Embryonic facial prominence (tissue), 1 donor: Measurements from ENCODE around the gene WNT6.

ENCODE experiments used
- DNase-seq: peaks from one replicate; pipeline ENCODE4 v3.0.0-alpha.2; 2016; ENCODE audit errors: extremely low spot score

The WNT6 gene

GRCh38 chr2:218857371-218858137 lies 2.1 kb upstream of the WNT6 start:
- DNase-seq, result no peak

DNA sequence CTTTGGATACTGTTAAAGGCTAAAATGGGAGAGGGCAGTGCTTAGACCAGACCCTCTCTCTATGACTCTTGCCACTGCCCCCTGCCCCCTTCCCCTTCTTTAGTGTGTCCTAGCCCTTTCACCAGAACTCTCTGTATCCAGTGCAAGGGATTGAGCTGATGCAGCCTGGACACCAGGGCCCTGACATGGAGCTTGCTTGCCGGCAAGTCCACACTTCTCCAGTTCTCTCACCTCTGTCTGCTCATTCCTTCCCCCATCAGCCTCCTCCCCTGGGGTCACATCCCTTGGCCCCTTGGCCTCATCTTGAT lies 1.5 kb upstream of the WNT6 start:
- DNase-seq, result no peak

DNA sequence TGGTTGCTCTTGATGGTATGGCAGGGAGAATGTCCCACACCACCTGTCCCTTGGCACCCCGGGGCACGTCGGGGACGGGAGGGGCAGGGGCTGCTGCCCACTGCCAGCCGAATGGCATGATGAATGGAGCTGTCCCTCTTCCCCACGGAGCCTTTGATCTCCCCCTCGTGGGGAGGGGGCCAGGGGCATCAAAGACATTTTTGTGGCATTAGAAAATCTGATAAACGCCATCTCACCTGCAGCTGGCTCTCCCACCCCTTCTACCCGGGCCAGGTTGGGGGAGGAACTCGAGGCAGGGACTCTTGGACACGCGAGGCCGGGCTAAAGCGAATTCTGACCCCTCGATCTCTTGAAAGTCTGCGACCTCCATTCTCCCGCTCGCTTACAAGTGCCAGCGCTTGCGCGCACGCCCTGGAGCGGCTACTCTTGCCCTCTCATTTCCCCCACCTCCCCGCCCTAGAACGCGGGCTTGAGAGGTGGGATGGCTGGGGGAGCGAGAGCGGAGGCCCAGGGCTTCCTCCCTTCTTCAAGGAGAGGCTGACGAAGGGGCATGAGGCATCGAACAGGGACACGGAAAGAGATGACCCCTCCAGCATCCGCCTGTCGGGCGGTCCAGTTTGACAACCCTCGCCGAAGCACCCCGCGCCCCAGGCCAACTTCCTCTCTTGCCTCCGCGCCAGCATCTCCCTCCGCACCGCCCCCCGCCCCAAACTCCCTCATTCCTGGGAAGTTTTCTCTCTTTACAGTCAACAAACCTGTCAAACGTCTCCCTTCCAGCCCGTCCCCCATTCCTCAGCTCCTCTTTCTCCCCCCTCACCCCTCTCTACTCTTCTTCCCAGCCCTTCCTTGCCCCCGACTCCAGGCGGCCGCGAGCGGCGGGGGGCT lies 692 bp upstream of the WNT6 start:
- peak; percentile 68 for DNase-seq

GRCh38 chr2:218859988-218860831 lies 605 bp downstream of the WNT6 start:
- no peak for DNase-seq

DNA sequence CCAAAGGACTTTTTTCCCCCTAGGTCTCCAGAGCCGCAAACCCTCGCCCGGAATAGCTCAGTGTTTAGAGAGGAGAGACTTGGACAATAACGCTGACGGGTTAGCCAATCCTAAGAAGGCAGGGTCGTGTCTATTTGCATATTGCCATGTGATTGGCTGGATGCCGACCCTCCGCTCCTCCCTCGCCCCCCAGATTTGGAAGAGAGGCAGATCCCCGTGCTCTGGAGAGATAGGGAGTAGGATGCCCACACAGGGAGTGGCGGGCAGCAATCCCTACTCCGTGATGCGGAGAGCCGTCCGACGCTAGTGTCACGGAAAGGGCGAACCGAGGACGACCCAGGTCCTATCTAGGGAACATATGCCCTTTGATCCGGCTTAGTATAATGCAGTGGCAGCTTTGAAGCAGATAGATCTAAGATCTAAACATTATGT lies 1.4 kb downstream of the WNT6 start:
- no peak for DNase-seq

DNA sequence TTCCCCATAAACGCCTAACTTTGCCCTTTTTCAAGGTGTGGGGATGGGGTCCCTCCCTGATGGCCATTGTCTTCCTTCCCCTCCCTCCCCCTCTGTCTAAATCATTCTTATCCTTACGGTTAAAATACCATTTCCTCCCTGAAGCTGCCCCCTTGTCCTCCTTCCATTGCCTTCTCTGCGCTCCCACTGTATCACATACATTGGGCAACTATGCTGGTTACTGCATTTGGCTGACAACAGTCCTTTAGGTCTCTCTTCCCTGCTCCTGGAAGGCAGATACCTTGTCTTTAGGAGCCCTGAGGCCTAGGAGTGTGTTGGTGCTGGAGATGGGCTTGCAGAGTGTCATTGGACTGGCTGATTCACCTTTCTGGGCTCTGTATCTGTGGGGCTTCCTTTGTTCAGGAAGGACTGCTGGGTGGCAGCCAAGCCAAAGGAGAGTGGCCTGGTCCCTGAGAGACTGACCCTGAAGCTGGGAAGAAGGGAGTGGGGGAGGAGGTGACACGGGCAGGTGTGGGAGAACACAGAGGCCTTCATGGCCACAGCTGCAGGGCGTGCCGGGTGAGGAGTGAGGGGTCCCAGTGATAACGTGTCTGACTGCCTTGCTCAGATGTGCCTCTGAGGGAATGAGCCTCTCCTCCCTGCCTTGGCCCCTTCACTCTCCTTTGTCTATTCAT lies 2.2 kb downstream of the WNT6 start:
- no peak for DNase-seq

DNA sequence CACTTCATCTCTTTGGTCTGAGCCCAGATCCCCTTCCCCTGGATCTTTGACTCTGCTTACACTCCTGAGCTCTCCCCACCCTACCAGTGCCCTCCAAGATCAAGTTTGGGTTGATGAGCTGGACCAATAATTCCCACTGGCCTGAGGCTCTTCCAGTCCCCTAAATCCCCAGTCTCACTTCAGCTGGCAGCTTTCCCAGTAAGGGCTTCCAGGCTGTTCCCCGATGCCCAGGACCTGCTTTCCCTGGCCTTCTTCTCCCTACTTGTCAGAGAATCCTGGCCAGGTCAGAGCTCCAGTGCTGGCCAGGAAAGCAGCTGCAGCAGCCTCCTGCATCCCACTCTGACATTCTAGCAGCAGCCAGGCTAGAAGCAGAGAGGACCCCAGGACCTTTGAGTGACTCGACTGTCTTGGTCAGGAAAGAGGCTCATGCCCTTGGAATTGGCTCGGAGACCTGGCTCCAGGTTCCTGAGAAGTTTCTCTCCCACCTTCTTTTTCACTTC lies 3.5 kb downstream of the WNT6 start:
- DNase-seq, result no peak

DNA sequence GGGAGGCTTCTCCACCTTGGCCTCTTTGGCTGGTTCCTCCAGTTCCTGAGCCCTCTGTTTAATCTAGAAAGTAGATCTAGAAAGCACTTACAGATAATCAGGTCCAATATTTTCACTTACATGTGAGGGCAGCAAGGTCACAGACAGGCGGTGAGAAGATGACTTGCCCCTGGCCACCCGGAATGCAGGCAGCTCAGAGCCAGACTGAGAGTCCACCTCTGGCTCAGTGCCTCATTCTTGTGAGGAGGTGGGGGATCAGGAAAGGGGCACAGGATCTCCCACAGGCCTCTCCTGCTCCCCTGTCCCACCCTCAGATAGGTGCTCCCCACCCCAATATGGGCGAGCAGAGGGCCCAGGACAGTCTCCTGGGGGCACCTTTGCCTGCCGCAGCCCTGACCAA lies 5.8 kb downstream of the WNT6 start:
- DNase-seq, result no peak

GRCh38 chr2:218865999-218866398 lies 6.4 kb downstream of the WNT6 start:
- no peak for DNase-seq

- DNase-seq, result no peak
These were observed 8.3 kb downstream of the WNT6 start for GRCh38 chr2:218867900-218868299.

- DNase-seq, result no peak
These were observed 9.5 kb downstream of the WNT6 start for GRCh38 chr2:218869064-218869463.

GRCh38 chr2:218870984-218871344 lies 11.4 kb downstream of the WNT6 start:
- DNase-seq, result no peak

DNA sequence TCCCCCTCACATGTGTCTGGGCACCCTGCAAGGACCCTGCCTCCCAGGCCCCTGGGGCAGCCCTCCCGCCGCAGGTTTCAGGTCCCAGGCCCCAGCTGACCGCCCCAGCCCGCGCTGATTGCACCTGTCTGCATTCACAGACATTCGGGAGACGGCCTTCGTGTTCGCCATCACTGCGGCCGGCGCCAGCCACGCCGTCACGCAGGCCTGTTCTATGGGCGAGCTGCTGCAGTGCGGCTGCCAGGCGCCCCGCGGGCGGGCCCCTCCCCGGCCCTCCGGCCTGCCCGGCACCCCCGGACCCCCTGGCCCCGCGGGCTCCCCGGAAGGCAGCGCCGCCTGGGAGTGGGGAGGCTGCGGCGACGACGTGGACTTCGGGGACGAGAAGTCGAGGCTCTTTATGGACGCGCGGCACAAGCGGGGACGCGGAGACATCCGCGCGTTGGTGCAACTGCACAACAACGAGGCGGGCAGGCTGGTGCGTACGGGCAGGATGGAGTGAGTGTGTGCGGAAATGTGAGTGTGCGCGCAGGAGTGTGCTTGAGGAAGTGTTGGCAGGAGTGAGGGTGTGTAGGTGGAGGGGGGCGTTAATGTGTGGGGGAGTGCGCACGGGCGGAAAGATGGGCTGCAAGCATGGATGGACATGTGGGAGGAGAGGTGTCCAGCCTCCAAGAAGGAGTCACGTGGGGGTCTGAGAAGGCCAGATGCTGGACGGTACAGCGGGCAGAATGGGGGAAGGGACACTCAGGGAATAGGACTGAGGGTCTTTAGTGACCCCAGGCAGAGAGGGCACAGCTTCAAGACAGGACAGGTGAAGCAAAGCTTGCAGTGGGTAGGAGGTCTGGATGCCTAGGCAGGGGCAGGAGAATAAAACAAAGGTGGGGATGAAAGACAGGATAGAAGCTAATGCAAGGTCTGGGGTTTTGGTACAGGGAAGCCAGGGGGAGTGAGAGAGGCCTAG lies 12.0 kb downstream of the WNT6 start:
- DNase-seq, result no peak

DNA sequence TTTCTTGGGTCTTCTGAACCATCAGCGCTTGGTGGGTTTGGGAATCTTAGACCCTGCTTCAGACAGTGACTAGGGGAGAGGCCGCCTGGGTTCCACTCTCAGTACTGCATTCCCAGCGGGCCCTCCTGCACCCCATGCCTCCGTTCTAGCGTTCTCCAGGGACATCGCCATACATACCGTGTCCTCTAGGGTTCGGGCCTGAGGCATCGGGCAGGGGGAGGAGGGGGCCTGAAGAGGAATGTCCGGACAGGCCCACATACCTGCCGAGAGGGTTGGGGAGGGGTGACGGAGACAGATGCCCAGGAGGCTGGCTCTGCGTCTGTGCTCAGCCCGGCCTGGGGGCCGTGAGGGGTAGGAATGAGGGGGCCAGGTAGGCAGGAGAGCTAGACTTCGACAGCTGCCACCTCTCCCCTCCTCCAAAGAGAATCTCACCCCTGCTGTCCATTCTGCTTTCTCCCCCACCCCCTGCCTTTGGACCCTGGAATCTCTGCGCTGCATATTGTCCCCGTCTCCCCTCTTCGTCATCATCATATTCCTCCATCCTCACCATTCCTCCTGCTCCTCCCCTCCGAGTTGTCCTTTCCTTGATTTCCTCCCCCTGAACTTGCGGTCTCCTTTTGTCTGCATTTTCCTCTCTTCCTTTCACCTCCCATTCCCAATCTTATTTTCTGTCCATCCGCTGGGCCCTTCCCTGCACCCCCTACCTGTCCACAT lies 13.2 kb downstream of the WNT6 start:
- no peak for DNase-seq

GRCh38 chr2:218873359-218874194 lies 14.0 kb downstream of the WNT6 start:
- DNase-seq, result no peak

DNA sequence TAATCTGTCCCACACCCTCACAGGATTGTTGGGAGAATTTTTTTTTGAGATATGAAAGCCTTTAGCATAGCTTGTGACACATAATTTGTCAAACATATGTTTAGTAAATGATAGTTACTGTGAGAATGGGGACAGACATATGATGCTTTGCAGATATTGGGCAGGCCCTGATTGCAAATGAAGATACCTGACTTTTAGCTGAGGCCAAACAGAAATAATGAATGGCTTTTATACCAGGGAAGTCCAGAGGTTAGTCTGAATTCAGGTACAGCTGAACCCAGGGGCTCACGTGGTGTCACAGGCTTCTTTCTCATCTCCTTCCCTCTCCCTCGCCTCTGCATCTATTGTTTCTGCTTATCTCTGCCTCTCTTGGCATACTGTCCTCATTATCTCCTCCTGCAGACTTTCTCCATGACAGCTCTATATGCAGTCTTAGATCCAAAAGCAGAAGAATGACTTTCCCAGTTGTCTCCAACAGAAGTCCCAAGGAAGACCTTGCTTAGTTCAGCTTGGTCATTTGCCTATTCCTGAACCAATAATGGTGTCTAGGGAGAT lies 16.2 kb downstream of the WNT6 start:
- DNase-seq, result no peak

GRCh38 chr2:218876562-218877219 lies 17.1 kb downstream of the WNT6 start:
- DNase-seq, result peak; percentile 66

DNA sequence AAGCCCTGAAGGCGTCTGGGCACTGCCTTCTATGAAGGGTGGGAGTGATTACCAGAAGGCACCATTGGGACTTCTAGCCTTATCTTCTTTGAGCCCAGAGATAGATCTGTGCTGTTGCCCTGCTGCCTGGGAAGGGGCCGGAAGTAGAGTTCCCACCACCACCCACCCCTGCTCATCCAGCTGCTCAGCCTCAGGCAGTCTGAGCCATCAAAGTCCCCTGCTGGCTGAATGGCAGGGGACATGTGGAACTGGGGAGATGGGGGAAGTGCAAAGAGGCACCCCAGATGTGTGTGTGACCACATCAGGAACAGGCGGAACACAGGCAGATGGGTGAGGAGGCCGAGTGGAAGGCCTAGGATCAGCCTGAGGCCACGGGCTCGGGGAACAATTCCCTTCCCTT lies 17.7 kb downstream of the WNT6 start:
- DNase-seq, result no peak
